ENCODE data around the gene CYTH1.
"Not testable (repeated sequence)": the region's sequence is repeated elsewhere in the genome, so short reads cannot be mapped to it uniquely, and the experiment has no call there.

Gene CYTH1

GRCh38 chr17:78790552-78790951 is 8.5 kb upstream of the CYTH1 start:
- intact Hi-C loops (cut with DNase I), result no loop called here
- DNase-seq, result peak in 1 of 10 donors; percentile 47

DNA sequence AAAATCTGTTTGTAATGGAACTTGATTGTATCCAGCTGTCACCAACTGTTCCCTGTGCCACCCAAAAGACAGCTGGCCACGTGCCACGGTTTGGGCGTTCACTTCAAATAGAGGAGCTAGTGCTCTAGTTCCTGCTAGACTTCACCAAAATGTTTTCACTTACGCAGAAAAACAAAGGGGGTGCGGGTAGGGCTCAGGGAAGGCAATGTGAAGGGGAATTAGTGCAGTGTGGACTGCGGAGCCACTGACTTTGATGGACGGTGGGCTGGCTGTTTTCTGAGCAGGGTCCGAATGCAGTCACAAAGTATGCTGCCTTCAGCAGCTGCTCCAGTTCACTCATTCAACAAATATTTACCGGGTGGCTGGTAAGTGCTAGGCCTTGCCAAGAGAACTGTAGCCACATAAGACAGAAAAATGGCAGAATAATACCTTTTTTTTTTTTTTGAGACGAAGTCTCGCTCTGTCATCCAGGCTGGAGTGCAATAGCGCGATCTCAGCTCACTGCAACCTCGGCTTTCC is 7.6 kb upstream of the CYTH1 start:
- intact Hi-C loops (cut with DNase I), result loop anchor here (10.0 kb wide), 1 partner anchor 65 kb away; no protein-coding TSS in a partner anchor
- peak in 8 of 10 donors; percentile 35 to 94 (median 80) for DNase-seq

GRCh38 chr17:78789149-78789662 is 7.1 kb upstream of the CYTH1 start:
- DNase-seq, result no peak
- intact Hi-C loops (cut with DNase I), result loop anchor here (10.0 kb wide), 1 partner anchor 64 kb away; no protein-coding TSS in a partner anchor

DNA sequence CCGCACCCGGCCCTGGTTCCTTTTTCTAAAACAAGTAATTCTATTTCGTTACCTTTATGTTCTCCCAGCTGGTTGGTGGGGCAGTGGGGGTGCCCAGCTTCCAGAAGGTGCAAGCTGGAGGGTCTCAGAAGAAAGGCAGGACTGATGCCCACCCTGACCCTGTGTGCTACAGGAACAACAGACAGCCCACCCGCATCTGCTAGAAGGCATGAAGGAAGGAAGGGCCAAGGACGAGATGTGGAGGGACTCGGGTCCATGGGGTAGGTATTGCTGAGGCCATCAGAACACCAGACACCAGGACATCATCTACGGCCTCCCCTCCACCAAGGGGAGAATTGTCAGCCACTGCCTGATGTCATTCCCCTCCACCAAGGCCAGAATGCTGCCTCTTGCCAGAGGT is 6.4 kb upstream of the CYTH1 start:
- peak in 1 of 10 donors; percentile 45 for DNase-seq
- intact Hi-C loops (cut with DNase I), result loop anchor here (10.0 kb wide), 1 partner anchor 64 kb away; no protein-coding TSS in a partner anchor

DNA sequence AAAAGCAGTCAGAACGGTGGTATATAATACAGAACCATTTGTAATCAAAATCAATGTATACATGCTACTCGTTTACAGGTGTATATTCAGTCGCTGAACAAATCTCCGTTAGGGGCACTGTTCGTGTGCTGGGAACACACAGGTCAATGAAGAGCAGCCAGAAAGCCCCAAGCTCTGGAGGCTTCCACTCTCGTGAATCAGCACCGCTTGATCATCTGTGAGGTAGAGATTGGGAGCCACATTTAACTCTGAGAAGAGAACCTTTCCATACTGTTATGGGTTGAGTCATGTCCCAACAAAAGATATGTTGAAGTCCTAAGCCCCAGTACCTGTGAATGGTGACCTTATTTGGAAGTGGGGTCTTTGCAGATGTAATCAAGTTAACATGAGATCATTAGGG is 5.4 kb upstream of the CYTH1 start:
- intact Hi-C loops (cut with DNase I), result loop anchor here (10.0 kb wide), 1 partner anchor 63 kb away; no protein-coding TSS in a partner anchor
- peak in 1 of 10 donors; percentile 22 for DNase-seq

- no peak for DNase-seq
- intact Hi-C loops (cut with DNase I), result loop anchor here (10.0 kb wide), 1 partner anchor 61 kb away; no protein-coding TSS in a partner anchor
Measured at GRCh38 chr17:78785663-78786057, 3.6 kb upstream of the CYTH1 start.

GRCh38 chr17:78785011-78785662 is 3.1 kb upstream of the CYTH1 start:
- DNase-seq, result peak in 1 of 10 donors; percentile 66
- intact Hi-C loops (cut with DNase I), result loop anchor here (10.0 kb wide), 1 partner anchor 60 kb away; no protein-coding TSS in a partner anchor

- intact Hi-C loops (cut with DNase I), result loop anchor here (10.0 kb wide), 1 partner anchor 60 kb away; no protein-coding TSS in a partner anchor
- no peak for DNase-seq
Measured at GRCh38 chr17:78784352-78784751, 2.3 kb upstream of the CYTH1 start.

- intact Hi-C loops (cut with DNase I), result loop anchor here (10.0 kb wide), 1 partner anchor 59 kb away; no protein-coding TSS in a partner anchor
- DNase-seq, result peak in 2 of 10 donors; percentile 25 to 28
Measured at GRCh38 chr17:78783711-78784324, 1.7 kb upstream of the CYTH1 start.

DNA sequence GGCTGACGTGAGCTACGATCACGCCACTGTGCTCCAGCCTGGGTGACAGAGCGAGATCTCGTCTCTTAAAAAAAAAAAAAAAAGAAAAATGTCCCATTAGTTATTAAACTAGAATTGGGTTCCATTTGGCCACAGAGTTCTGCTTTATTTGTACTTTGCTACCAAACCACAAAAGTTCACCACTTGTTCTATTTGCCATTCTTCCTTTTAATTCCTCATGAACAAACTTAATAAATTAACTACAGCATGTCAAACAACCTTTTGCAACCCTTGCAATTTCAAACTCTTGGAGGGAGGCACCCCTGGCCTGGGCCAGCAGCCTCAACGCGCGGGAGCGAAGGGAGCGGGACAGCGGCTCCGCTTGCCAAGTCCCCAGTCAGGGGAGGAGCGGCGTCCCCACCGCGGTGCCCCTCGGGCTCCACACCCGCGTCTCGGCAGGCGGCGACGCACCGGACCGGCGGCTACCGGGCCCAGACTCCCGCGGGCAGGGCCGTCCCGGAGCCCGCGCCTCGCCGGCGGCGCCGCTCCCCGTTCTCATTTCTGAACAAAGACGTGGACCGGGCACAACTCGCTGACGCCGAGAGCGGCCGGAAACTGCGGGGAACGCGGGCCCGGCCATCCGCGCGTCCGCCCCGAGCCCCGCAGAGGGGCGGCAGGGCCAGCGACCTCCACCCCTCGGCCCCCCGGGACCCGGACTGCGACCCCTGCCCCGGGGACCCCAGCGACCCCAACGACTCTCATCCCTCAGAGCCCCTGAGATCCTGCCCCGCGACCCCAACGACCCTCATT is 775 bp downstream of the CYTH1 start:
- intact Hi-C loops (cut with DNase I), result loop anchor here (10.0 kb wide), 1 partner anchor 56 kb away; no protein-coding TSS in a partner anchor
- peak in 9 of 10 donors; percentile 32 to 93 (median 65) for DNase-seq

GRCh38 chr17:78780335-78780734 is 1.7 kb downstream of the CYTH1 start:
- DNase-seq, result peak in 2 of 10 donors; percentile 39 to 44
- intact Hi-C loops (cut with DNase I), result loop anchor here (10.0 kb wide), 1 partner anchor 56 kb away; no protein-coding TSS in a partner anchor

GRCh38 chr17:78779850-78780249 is 2.2 kb downstream of the CYTH1 start:
- DNase-seq, result peak in 1 of 10 donors; percentile 56
- intact Hi-C loops (cut with DNase I), result loop anchor here (10.0 kb wide), 1 partner anchor 55 kb away; no protein-coding TSS in a partner anchor

- intact Hi-C loops (cut with DNase I); DNase-seq: not testable (repeated sequence)
Measured at GRCh38 chr17:78779286-78779651, 2.8 kb downstream of the CYTH1 start.

- DNase-seq, result peak in 1 of 10 donors; percentile 14
- intact Hi-C loops (cut with DNase I), result no loop called here
Measured at GRCh38 chr17:78777881-78778280, 4.2 kb downstream of the CYTH1 start.

DNA sequence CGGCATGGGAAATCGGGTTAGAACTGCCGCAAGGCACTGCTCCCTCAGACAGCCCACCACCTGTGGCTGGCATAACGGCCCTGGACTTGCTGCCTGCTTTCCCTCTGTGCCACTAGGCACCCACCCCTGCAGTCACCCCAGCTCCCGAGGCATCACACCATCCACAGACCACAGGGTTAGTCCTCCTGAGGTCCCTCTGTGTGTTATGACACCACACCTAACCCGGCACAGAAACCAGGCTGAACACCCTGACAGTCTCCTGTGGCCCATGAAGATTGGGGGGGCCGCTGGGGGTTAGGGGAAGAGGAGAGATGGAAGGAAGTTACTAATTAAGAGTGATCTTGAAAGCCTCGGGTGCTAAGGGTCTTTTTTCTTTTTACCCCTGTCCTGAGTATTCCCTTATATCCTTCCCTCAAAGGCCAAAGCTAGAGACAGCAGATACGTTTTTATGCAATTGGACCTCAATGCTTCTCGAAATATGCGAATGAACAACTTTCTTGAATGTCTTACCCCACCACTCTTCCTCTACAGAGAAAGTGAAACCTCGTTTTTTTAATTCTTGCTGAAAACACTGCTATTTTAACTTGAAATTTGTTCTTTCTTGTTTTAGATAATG is 7.0 kb downstream of the CYTH1 start:
- peak in 2 of 10 donors; percentile 45 to 62 for DNase-seq
- intact Hi-C loops (cut with DNase I), result no loop called here

- DNase-seq, result peak in 2 of 10 donors; percentile 19 to 47
- intact Hi-C loops (cut with DNase I), result no loop called here
Measured at GRCh38 chr17:78774453-78774852, 7.6 kb downstream of the CYTH1 start.

DNA sequence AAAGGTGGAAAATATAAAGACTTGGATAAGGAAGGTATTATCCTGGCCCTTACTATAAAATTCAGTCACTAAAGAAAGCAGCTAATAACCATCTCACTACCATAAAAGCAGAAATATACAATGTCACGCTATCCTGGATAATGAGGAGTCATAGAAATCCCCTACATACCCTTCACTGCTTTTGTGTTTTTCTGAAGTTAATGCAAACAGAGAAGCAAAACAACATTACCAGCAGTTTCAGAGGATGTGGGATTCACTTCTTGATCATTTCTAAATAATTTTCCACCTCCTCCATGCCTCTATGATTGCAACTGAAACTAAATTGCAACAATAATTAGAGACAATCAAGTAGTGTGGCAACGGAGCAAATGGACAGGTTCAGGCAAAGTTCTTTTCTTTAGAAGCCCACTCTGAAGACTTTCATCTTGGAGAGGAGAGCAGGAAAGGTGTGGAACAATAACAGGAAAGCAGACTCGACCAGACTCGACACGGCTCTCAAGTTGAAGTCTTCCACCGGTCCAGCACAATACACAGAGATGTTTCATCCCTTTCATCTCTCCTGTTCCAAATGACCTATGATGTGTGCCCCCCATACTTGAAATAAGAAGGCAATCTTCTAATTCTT is 10.2 kb downstream of the CYTH1 start:
- DNase-seq, result peak in 1 of 10 donors; percentile 8
- intact Hi-C loops (cut with DNase I), result no loop called here

GRCh38 chr17:78769196-78769773 is 12.8 kb downstream of the CYTH1 start:
- DNase-seq, result no peak
- intact Hi-C loops (cut with DNase I), result no loop called here

GRCh38 chr17:78767806-78768205 is 14.3 kb downstream of the CYTH1 start:
- no peak for DNase-seq
- intact Hi-C loops (cut with DNase I), result no loop called here
